ENCODE measurements around the gene RABGGTA. TPM values are rescaled to one million over a fixed set of nuclear protein-coding genes. Genes with fewer than 3 reads are reported as not detected.

Gene RABGGTA
- total RNA-seq, 2 experiments from 2014 or later = 39.5 to 40.6 TPM

DNA sequence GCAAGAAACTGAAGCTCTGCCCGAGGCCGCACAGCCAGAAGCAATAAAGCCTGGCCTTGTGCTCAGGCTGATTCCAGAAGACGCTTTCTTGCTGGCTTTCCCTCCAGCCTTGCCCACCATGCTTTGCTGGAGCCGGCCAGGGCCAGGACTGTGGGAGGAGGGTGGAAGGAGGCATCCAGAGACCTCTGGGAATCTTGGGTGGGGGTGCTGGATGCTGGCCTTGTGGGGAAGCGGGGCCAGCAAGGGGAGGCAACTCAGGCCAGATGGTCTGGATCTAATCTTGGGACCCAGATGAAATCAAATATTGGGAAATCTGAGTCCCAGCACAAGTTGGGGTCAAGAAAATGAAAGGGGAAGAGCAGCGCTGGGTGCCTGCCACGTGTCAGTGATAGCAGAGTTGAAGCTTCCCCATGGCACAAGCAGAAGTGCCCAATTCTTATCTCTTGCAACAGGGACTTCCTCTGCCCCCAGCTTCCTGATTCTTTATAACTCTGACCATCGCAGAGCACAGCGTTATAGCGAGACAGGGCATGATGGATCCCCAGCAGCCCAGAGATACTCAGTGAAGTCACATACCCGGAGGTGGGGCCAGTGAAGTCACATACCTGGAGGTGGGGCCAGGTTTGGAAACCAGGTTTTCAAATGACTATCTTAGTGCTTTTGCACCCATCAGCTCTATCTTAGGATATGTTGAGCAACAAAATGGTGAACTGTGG, 6.4 kb upstream of the RABGGTA start:
- CTCF ChIA-PET = interaction anchor here (0.6 to 2.7 kb wide), 5 partner anchors 12 to 33 kb away, joined by 3 to 10 read pairs (median 3); partner anchors contain the start of genes CIDEB, DHRS1 and NOP9
- peaks cover 63% of the 10 kb centered on the region for H3K4me1 Mint-ChIP-seq (ENCODE audit: low read depth)
- peak; percentile 62 for DNase-seq
- H3K27ac Mint-ChIP-seq = peak overlapping the region; percentile 54
- no peak overlapping the region for H3K4me3 Mint-ChIP-seq
- no peaks in the 10 kb centered on the region for H3K27me3 Mint-ChIP-seq
- POLR2A ChIA-PET = interaction anchor here (0.7 to 1.4 kb wide), 2 partner anchors 30 to 31 kb away, joined by 3 read pairs; no protein-coding TSS in a partner anchor
- intact Hi-C loops (cut with micrococcal nuclease) = loop anchor here (10.0 kb wide), 1 partner anchor 223 kb away; the partner anchor contains the start of gene CARMIL3
- H3K9me3 Mint-ChIP-seq = no peaks in the 10 kb centered on the region
- H3K36me3 Mint-ChIP-seq = peaks cover 3% of the 10 kb centered on the region

GRCh38 chr14:24277071-24277470, 5.7 kb upstream of the RABGGTA start:
- intact Hi-C loops (cut with micrococcal nuclease) = loop anchor here (10.0 kb wide), 1 partner anchor 222 kb away; the partner anchor contains the start of gene CARMIL3
- Mint-ChIP-seq H3K4me3 (no peak overlapping the region), H3K27ac (no peak overlapping the region), H3K9me3 (no peaks in the 10 kb centered on the region), H3K27me3 (no peaks in the 10 kb centered on the region), H3K4me1 (ENCODE audit: low read depth) (peaks cover 70% of the 10 kb centered on the region), H3K36me3 (peaks cover 3% of the 10 kb centered on the region)
- ChIA-PET POLR2A (no interaction called here), CTCF (interaction anchor here (0.6 to 2.7 kb wide), 4 partner anchors 12 to 34 kb away, joined by 3 to 10 read pairs (median 3); partner anchors contain the start of gene CIDEB)
- no peak for DNase-seq

DNA sequence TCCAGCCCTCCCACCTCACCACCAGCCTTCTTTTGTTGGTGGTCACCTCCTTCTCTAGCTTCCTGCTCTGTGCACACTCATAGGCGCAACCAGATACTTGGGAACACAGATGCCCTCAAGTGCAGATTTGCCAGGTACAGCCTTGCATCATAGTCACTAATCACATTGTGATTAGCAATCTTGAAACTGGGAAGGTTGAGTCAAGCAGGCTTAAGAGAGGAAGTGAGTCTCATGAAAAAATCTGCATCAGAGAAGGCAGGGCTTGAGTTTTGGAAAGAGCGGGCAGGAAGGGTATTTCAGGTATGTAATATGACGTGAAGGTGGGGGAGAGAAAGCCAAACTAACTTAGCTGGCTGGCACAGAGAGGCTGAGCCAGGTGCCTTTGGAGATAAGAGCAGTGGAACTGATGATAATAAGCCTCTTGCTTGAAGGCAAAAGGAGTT, 2.7 kb upstream of the RABGGTA start:
- CTCF ChIA-PET = interaction anchor here (0.7 to 2.9 kb wide), 8 partner anchors 16 to 58 kb away, joined by 3 to 30 read pairs (median 10); partner anchors contain the start of genes CIDEB, MDP1, NOP9 and TINF2
- peak overlapping the region; percentile 94 for H3K27ac Mint-ChIP-seq

GRCh38 chr14:24273422-24273998, 2.1 kb upstream of the RABGGTA start:
- H3K4me1 Mint-ChIP-seq (ENCODE audit: low read depth) = peaks cover 60% of the 10 kb centered on the region

More for the DNA sequence above, 2.7 kb upstream of the RABGGTA start:
- Mint-ChIP-seq H3K9me3 (no peaks in the 10 kb centered on the region), H3K36me3 (peaks cover 3% of the 10 kb centered on the region), H3K27me3 (no peaks in the 10 kb centered on the region), H3K4me1 (ENCODE audit: low read depth) (peaks cover 67% of the 10 kb centered on the region), H3K4me3 (peak overlapping the region; percentile 22)
- POLR2A ChIA-PET = interaction anchor here (0.5 to 2.4 kb wide), 11 partner anchors 15 to 163 kb away, joined by 3 to 16 read pairs (median 5); partner anchors contain the start of genes CHMP4A, DHRS1, NOP9 and TINF2
- intact Hi-C loops (cut with micrococcal nuclease) = loop anchor here (1.0 to 10.0 kb wide), 4 partner anchors 15 to 219 kb away; partner anchors contain the start of genes CARMIL3 and CHMP4A
- DNase-seq = peak; percentile 76

GRCh38 chr14:24272467-24272866, 1.1 kb upstream of the RABGGTA start:
- ChIA-PET POLR2A (interaction anchor here (1.9 to 2.9 kb wide), 4 partner anchors 24 to 36 kb away, joined by 6 to 19 read pairs (median 12); partner anchors contain the start of genes CIDEB and TINF2), CTCF (interaction anchor here (0.6 to 4.8 kb wide), 11 partner anchors 7 to 159 kb away, joined by 3 to 45 read pairs (median 14); partner anchors contain the start of genes CIDEB, LTB4R, LTB4R2 and MDP1)
- Mint-ChIP-seq H3K4me3 (peak overlapping the region; percentile 84), H3K4me1 (ENCODE audit: low read depth) (peaks cover 50% of the 10 kb centered on the region), H3K27me3 (no peaks in the 10 kb centered on the region), H3K27ac (peak overlapping the region; percentile 94), H3K9me3 (no peaks in the 10 kb centered on the region), H3K36me3 (no peaks in the 10 kb centered on the region)
- DNase-seq = no peak
- intact Hi-C loops (cut with micrococcal nuclease) = loop anchor here (10.0 kb wide), 1 partner anchor 218 kb away; the partner anchor contains the start of gene CARMIL3

More at GRCh38 chr14:24273422-24273998, 2.1 kb upstream of the RABGGTA start:
- H3K36me3 Mint-ChIP-seq = peaks cover 3% of the 10 kb centered on the region
- H3K27ac Mint-ChIP-seq = peak overlapping the region; percentile 94
- H3K4me3 Mint-ChIP-seq = no peak overlapping the region
- intact Hi-C loops (cut with micrococcal nuclease) = loop anchor here (10.0 kb wide), 1 partner anchor 219 kb away; the partner anchor contains the start of gene CARMIL3
- H3K9me3 Mint-ChIP-seq = no peaks in the 10 kb centered on the region
- DNase-seq = no peak
- CTCF ChIA-PET = interaction anchor here (0.7 to 2.9 kb wide), 8 partner anchors 16 to 58 kb away, joined by 3 to 30 read pairs (median 10); partner anchors contain the start of genes CIDEB, MDP1, NOP9 and TINF2
- POLR2A ChIA-PET = interaction anchor here (0.5 to 2.4 kb wide), 11 partner anchors 16 to 162 kb away, joined by 3 to 16 read pairs (median 5); partner anchors contain the start of genes CHMP4A, DHRS1, NOP9 and TINF2
- no peaks in the 10 kb centered on the region for H3K27me3 Mint-ChIP-seq

DNA sequence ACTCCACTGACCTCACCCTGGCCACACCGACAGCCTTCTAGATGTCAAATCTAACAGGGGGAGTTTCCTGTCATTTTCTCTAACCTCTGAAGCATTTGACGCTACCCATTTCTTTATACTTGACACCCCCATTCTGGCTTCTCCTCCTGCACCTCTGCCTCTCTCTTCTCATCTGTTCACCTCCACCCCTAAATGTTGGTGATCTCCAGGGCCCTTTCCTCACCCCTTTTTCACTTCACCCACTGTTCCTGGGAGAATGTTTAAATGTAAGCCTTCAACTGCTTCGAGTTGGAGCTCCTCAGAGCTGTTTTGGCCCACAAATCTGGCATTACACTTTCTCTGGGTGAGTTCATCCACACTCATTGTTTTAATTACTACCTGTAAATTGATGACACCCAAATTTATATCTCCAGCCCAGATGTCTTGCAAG, 452 bp upstream of the RABGGTA start:
- Mint-ChIP-seq H3K9me3 (no peaks in the 10 kb centered on the region), H3K27ac (peak overlapping the region; percentile 94), H3K4me1 (ENCODE audit: low read depth) (peaks cover 44% of the 10 kb centered on the region), H3K36me3 (peaks cover 5% of the 10 kb centered on the region), H3K4me3 (peak overlapping the region; percentile 84), H3K27me3 (no peaks in the 10 kb centered on the region)
- ChIA-PET POLR2A (interaction anchor here (1.0 to 2.9 kb wide), 10 partner anchors 20 to 158 kb away, joined by 3 to 19 read pairs (median 8); partner anchors contain the start of genes CBLN3, CHMP4A, CIDEB and DHRS1), CTCF (interaction anchor here (0.6 to 4.8 kb wide), 15 partner anchors 8 to 163 kb away, joined by 3 to 45 read pairs (median 13); partner anchors contain the start of genes CIDEB, DHRS1, LTB4R and LTB4R2)
- DNase-seq = no peak
- intact Hi-C loops (cut with micrococcal nuclease) = loop anchor here (1.0 to 10.0 kb wide), 7 partner anchors 27 to 217 kb away; partner anchors contain the start of genes CARMIL3, DHRS1, GMPR2 and LTB4R

DNA sequence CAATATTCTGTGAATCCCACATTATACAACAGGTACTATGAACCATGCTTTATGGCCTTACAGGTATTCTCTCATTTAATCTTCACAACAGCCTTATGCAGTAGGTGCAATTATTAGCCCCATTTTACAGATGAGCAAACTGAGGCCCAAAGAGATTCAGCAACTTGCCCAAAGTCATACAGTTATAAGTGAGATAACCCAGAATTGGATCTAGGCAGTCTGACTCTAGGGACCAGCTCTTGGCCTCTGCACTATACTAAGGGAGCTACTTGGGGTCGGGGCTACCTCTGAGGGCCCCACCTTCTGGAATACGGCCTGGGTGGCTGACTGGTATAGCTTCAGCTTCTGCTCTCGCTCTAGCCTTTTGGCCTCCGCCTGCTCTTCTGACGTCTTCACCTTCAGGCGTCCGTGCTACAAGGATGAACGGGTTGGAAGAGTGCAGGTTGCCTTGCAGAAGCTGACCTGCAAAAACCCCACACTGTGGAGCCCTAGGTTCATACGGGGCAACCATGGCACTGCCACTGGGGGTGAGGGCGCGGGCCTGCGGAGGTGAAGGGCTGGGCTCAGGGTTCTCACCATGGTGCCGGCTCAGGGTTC, 762 bp downstream of the RABGGTA start:
- intact Hi-C loops (cut with micrococcal nuclease) = loop anchor here (1.0 to 10.0 kb wide), 7 partner anchors 28 to 216 kb away; partner anchors contain the start of genes CARMIL3, DHRS1, GMPR2 and LTB4R
- DNase-seq = no peak
- Mint-ChIP-seq H3K27ac (peak overlapping the region; percentile 93), H3K9me3 (no peaks in the 10 kb centered on the region), H3K4me1 (ENCODE audit: low read depth) (peaks cover 41% of the 10 kb centered on the region), H3K27me3 (no peaks in the 10 kb centered on the region), H3K4me3 (peak overlapping the region; percentile 84), H3K36me3 (peaks cover 9% of the 10 kb centered on the region)
- POLR2A ChIA-PET = interaction anchor here (0.5 to 2.9 kb wide), 16 partner anchors 9 to 159 kb away, joined by 3 to 19 read pairs (median 4); partner anchors contain the start of genes CBLN3, CHMP4A, CIDEB and DHRS1
- CTCF ChIA-PET = interaction anchor here (0.6 to 4.8 kb wide), 20 partner anchors 9 to 1093 kb away, joined by 3 to 45 read pairs (median 8); partner anchors contain the start of genes CIDEB, DHRS1, IRF9 and LTB4R

DNA sequence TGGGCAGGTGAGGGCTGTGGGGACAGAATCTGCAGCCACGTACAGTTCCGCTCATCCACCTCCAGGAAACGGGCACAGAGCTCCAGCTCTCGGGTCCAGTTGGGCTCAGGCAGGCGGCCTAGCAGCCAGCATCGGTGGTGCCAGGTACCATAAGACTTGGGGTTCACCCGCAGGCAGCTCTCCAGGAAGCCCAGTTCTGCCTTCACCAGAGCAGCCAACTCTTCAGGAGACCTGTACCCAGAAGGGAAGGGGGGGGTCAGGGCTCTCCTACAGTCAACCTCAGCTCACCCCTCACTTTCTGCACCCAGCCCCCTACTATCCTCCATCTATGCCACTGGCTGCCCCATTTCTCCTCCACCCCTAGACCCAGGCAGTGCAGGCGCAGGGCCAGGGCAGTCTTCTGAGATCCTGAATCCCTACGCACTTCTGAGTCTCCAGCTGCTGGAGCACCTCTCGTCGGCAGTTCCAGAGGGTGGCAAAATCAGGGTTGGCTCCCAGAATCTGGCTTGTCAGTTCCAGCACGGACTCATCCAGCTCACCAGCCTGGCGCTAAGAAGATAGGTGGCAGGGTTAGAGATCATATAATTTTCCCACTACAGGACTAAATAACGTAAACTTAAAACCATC, 1.4 kb downstream of the RABGGTA start:
- Mint-ChIP-seq H3K36me3 (peaks cover 9% of the 10 kb centered on the region), H3K9me3 (no peaks in the 10 kb centered on the region), H3K4me1 (ENCODE audit: low read depth) (peaks cover 35% of the 10 kb centered on the region), H3K4me3 (peak overlapping the region; percentile 84), H3K27ac (no peak overlapping the region), H3K27me3 (no peaks in the 10 kb centered on the region)
- intact Hi-C loops (cut with micrococcal nuclease) = loop anchor here (2.0 to 10.0 kb wide), 2 partner anchors 63 to 215 kb away; partner anchors contain the start of gene CARMIL3
- CTCF ChIA-PET = interaction anchor here (0.9 to 4.8 kb wide), 17 partner anchors 13 to 167 kb away, joined by 3 to 45 read pairs (median 11); partner anchors contain the start of genes CIDEB, DHRS1, IRF9 and LTB4R
- no peak for DNase-seq
- POLR2A ChIA-PET = interaction anchor here (0.6 to 2.9 kb wide), 9 partner anchors 10 to 56 kb away, joined by 3 to 19 read pairs (median 8); partner anchors contain the start of genes CHMP4A, CIDEB, DHRS1 and NOP9

GRCh38 chr14:24269368-24269767, 2.0 kb downstream of the RABGGTA start:
- Mint-ChIP-seq H3K27ac (no peak overlapping the region), H3K9me3 (no peaks in the 10 kb centered on the region), H3K4me1 (ENCODE audit: low read depth) (peaks cover 33% of the 10 kb centered on the region), H3K27me3 (no peaks in the 10 kb centered on the region), H3K4me3 (no peak overlapping the region), H3K36me3 (peaks cover 9% of the 10 kb centered on the region)
- DNase-seq = no peak
- POLR2A ChIA-PET = interaction anchor here (0.6 to 2.9 kb wide), 2 partner anchors 23 to 27 kb away, joined by 5 to 19 read pairs; partner anchors contain the start of gene TINF2
- CTCF ChIA-PET = interaction anchor here (1.3 to 4.8 kb wide), 7 partner anchors 18 to 168 kb away, joined by 4 to 45 read pairs (median 14); partner anchors contain the start of genes CIDEB and TINF2
- intact Hi-C loops (cut with micrococcal nuclease) = no loop called here

DNA sequence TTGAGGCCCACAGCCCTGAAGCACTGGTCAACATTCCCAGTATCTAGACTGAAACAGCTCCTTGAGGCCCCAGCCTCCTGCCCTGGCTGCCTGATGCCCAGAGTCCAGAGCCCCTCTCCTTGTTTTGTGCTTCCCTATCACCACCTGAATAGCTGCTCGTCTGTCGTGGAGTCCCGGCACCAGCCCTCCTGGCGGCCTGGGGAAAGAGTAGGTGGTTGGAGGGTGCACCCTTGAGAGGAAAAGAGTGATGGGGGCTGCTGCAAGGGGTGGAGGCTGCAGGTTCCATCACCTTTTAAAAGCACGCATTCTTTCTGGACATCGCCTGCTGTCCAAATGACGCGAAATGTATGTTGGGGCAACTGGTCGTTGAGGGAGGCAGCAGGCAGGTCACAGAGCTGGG, 3.2 kb downstream of the RABGGTA start:
- intact Hi-C loops (cut with micrococcal nuclease) = no loop called here
- Mint-ChIP-seq H3K36me3 (peaks cover 9% of the 10 kb centered on the region), H3K4me3 (no peak overlapping the region), H3K9me3 (no peaks in the 10 kb centered on the region), H3K4me1 (ENCODE audit: low read depth) (peaks cover 22% of the 10 kb centered on the region), H3K27ac (no peak overlapping the region), H3K27me3 (no peaks in the 10 kb centered on the region)
- POLR2A ChIA-PET = no interaction called here
- CTCF ChIA-PET = interaction anchor here (1.2 to 4.8 kb wide), 3 partner anchors 26 to 40 kb away, joined by 4 to 45 read pairs (median 11); partner anchors contain the start of genes CIDEB and TINF2
- no peak for DNase-seq

All from activated CD4-positive, alpha-beta memory T cell treated with anti-CD3 and anti-CD28 coated beads for 36 hours (primary cell).